ENCODE measurements around the gene CELF2. TPM values are rescaled to one million over a fixed set of nuclear protein-coding genes. Genes with fewer than 3 reads are reported as not detected.
A peak's percentile ranks its signal among the peaks of the same experiment; 100 is the strongest.

CELF2 gene
- total RNA-seq, 3 donors from 2014 or later (not counting 1 experiment from before 2014, with no cell fraction given) = 282 to 298 (median 295) TPM

DNA sequence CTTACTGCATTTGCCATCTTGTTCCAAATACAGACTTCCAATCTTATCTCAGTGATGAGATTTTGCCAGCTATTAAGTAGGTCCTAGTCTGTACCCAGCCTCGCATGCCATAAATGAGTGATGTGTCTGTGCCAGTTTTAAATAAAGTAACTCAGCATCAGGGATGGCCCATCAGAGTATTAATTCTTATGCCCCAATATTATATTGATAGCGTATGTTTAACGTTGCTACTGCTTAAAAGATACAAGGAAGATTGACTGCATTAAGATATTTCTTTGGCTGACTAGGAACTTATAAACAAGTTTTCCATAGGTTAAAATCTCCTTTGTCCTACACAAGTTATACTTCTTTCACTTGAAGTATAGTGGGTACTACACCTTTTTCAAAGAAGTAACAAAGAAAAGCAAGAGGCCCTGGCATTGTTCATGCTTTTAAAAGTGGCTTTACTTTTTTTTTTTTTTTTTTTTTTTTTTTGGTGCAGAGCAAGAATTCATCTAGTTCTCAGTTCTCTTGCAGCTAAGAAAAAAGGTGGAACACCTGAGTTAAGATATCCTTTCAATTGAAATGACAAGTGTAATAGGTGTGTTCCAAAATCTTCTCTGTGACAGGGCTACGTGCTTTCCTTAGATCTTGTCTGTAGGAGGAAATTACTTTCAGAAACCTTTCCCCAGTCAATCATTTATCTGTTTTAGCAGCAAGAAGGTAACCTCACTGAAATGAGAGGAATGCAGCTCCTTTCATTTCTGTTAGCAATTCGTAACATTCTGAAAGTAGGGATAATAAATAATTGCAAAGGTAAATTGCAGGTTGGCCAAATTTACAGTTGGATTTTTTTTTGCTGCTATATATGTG, 245.0 kb downstream of the CELF2 start:
- H3K27ac ChIP-seq (ENCODE audit: low read length) = peak overlapping the region; percentile 30
- Mint-ChIP-seq H3K9me3 (no peaks in the 10 kb centered on the region), H3K36me3 (peaks cover 12% of the 10 kb centered on the region), H3K27me3 (ENCODE audit: low read depth in 2 of 2) (no peaks in the 10 kb centered on the region), H3K4me1 (peaks cover 74 to 84% of the 10 kb centered on the region in 2 donors), H3K27ac (peak overlapping the region in 1 of 2 donors; percentile 78), H3K4me3 (no peak overlapping the region)
- TF ChIP-seq, protein P1, sequence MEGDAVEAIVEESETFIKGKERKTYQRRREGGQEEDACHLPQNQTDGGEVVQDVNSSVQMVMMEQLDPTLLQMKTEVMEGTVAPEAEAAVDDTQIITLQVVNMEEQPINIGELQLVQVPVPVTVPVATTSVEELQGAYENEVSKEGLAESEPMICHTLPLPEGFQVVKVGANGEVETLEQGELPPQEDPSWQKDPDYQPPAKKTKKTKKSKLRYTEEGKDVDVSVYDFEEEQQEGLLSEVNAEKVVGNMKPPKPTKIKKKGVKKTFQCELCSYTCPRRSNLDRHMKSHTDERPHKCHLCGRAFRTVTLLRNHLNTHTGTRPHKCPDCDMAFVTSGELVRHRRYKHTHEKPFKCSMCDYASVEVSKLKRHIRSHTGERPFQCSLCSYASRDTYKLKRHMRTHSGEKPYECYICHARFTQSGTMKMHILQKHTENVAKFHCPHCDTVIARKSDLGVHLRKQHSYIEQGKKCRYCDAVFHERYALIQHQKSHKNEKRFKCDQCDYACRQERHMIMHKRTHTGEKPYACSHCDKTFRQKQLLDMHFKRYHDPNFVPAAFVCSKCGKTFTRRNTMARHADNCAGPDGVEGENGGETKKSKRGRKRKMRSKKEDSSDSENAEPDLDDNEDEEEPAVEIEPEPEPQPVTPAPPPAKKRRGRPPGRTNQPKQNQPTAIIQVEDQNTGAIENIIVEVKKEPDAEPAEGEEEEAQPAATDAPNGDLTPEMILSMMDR (IDR thresholded peaks at IDR 0.05) = no peak
- intact Hi-C loops (cut with micrococcal nuclease) = no loop called here
- H3K9me3 ChIP-seq (ENCODE audit: control insufficient read depth, insufficient read depth, low read length) = no peaks in the 10 kb centered on the region
- 83% methylated on average over 2 of the region's 5 CpGs for WGBS (ENCODE audit: insufficient coverage)
- no peak for ATAC-seq
- peaks cover 90% of the 10 kb centered on the region for H3K36me3 ChIP-seq (ENCODE audit: control insufficient read depth, insufficient read depth, low read length)
- no peaks in the 10 kb centered on the region for H3K27me3 ChIP-seq (ENCODE audit: control insufficient read depth, insufficient read depth, low read length)
- no peak for DNase-seq
- H3K4me3 ChIP-seq (ENCODE audit: low read length) = no peak overlapping the region
- peaks cover 27% of the 10 kb centered on the region for H3K4me1 ChIP-seq (ENCODE audit: control insufficient read depth, insufficient read depth, low read length)

DNA sequence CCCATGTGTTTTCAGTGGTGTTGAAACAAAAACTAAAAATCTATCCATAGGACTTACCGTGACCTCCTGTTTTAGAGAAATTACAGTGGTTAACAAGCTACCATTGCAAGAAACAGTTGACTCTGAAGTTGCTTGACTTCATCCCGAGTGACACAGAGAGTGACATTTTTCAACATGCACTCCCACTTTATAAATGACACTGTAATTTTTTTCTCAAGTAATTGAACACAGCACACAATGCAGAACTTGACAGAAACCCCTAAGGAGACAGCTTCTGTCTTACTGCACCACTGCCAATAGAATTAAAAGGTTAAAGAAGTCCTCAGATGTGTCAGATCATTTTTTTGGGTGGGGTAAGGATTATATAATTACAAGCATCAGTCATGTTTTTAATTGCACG, 246.1 kb downstream of the CELF2 start:
- no peak for DNase-seq
- H3K4me3 ChIP-seq (ENCODE audit: low read length) = no peak overlapping the region
- H3K9me3 Mint-ChIP-seq = no peaks in the 10 kb centered on the region
- TF ChIP-seq, protein P1 (IDR thresholded peaks at IDR 0.05) = no peak
- peaks cover 90% of the 10 kb centered on the region for H3K36me3 ChIP-seq (ENCODE audit: control insufficient read depth, insufficient read depth, low read length)
- peak in 1 of 3 donors; percentile 19 for ATAC-seq
- H3K4me3 Mint-ChIP-seq = no peak overlapping the region
- no peaks in the 10 kb centered on the region for H3K27me3 Mint-ChIP-seq (ENCODE audit: low read depth in 2 of 2)
- H3K27me3 ChIP-seq (ENCODE audit: control insufficient read depth, insufficient read depth, low read length) = no peaks in the 10 kb centered on the region
- peak overlapping the region; percentile 27 for H3K27ac ChIP-seq (ENCODE audit: low read length)
- peaks cover 22% of the 10 kb centered on the region for H3K4me1 ChIP-seq (ENCODE audit: control insufficient read depth, insufficient read depth, low read length)
- WGBS (ENCODE audit: insufficient coverage) = 64% methylated on average over 3 of the region's 3 CpGs
- intact Hi-C loops (cut with micrococcal nuclease) = no loop called here
- H3K4me1 Mint-ChIP-seq = peaks cover 80 to 81% of the 10 kb centered on the region in 2 donors
- peak overlapping the region in 1 of 2 donors; percentile 78 for H3K27ac Mint-ChIP-seq
- no peaks in the 10 kb centered on the region for H3K9me3 ChIP-seq (ENCODE audit: control insufficient read depth, insufficient read depth, low read length)
- H3K36me3 Mint-ChIP-seq = peaks cover 13% of the 10 kb centered on the region

DNA sequence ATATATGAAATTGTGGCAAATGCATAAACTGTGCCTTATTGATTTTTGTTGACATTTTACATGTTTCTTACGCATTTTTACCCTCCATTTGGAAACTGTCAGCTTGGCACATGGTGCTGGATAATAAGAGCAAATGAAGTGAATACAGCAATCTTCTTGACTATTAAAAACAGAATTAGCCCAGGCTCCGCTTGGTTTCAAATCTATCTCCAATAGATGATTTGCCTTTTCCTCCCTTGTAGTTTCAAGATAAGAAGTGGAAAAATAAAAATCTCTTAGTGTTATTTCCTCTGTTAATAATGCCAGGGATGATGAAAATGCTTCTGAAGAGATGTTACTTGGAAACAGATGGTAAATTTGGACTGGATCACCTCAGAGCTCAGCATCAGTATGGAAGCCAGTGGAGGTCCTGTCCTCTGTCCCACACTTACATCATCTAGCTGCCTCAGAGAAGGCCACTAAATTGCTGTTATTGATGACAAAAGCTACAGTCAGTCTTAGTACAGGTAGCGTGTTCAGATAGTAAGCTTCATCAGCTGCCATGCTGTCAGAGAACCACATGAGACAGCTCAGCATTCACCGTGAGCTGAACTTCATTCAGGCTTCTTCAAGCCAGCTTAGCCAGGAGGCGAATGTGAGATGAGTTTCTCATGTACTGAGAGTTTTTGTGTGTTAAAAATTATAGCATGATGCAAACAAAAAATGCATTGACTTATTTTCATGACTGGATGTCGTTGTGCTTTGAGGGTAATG, 246.8 kb downstream of the CELF2 start:
- H3K4me1 ChIP-seq (ENCODE audit: control insufficient read depth, insufficient read depth, low read length) = peaks cover 18% of the 10 kb centered on the region
- 82% methylated on average over 5 of the region's 6 CpGs for WGBS (ENCODE audit: insufficient coverage)
- H3K27ac ChIP-seq (ENCODE audit: low read length) = peak overlapping the region; percentile 24
- intact Hi-C loops (cut with micrococcal nuclease) = no loop called here
- DNase-seq (no peak), ATAC-seq (no peak)
- no peak overlapping the region for H3K4me3 ChIP-seq (ENCODE audit: low read length)
- Mint-ChIP-seq H3K27ac (peak overlapping the region in 1 of 2 donors; percentile 78), H3K4me1 (peaks cover 80 to 83% of the 10 kb centered on the region in 2 donors), H3K9me3 (no peaks in the 10 kb centered on the region), H3K36me3 (peaks cover 20% of the 10 kb centered on the region), H3K4me3 (no peak overlapping the region), H3K27me3 (ENCODE audit: low read depth in 2 of 2) (no peaks in the 10 kb centered on the region)
- H3K36me3 ChIP-seq (ENCODE audit: control insufficient read depth, insufficient read depth, low read length) = peaks cover 90% of the 10 kb centered on the region
- TF ChIP-seq, protein P1 (IDR thresholded peaks at IDR 0.05) = no peak
- H3K27me3 ChIP-seq (ENCODE audit: control insufficient read depth, insufficient read depth, low read length) = no peaks in the 10 kb centered on the region
- H3K9me3 ChIP-seq (ENCODE audit: control insufficient read depth, insufficient read depth, low read length) = no peaks in the 10 kb centered on the region
